GM10266 (cell line): ENCODE results near the gene PXDN.

Experiments
- DNase-seq: peaks from one replicate; pipeline ENCODE4 v3.0.0; 2012; ENCODE audit errors: extremely low spot score
- TF ChIP-seq, protein P1 (sequence below): IDR thresholded peaks from 2 replicates; pipeline ENCODE4 v1.5.1; 2012; ENCODE audit warnings: mild to moderate bottlenecking, low read depth; ENCODE audit not compliant: control insufficient read depth, insufficient read depth; ENCODE audit errors: missing control alignments

PXDN gene

DNA sequence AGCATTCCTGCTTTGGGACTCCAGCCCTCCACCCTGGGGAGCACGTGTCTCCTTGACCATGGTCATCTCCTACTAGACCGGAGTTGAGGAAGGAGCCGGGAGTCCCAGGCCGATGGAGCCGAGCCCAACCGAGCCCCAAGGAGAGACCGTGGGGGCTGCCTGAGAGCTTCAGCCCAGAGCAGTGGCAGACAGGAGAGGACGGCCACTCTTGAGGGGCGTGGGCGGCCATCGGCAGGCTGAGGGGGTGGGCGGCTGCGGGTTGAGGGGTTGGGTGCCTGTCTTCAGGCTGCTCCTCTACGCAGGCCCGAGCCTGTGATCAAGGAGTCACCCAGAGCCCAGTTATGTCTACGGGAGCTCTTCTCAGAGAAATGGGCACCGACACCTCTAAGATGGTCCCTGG lies 158.7 kb downstream of the PXDN start:
- TF ChIP-seq, protein P1, sequence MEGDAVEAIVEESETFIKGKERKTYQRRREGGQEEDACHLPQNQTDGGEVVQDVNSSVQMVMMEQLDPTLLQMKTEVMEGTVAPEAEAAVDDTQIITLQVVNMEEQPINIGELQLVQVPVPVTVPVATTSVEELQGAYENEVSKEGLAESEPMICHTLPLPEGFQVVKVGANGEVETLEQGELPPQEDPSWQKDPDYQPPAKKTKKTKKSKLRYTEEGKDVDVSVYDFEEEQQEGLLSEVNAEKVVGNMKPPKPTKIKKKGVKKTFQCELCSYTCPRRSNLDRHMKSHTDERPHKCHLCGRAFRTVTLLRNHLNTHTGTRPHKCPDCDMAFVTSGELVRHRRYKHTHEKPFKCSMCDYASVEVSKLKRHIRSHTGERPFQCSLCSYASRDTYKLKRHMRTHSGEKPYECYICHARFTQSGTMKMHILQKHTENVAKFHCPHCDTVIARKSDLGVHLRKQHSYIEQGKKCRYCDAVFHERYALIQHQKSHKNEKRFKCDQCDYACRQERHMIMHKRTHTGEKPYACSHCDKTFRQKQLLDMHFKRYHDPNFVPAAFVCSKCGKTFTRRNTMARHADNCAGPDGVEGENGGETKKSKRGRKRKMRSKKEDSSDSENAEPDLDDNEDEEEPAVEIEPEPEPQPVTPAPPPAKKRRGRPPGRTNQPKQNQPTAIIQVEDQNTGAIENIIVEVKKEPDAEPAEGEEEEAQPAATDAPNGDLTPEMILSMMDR, result no peak
- no peak for DNase-seq

DNA sequence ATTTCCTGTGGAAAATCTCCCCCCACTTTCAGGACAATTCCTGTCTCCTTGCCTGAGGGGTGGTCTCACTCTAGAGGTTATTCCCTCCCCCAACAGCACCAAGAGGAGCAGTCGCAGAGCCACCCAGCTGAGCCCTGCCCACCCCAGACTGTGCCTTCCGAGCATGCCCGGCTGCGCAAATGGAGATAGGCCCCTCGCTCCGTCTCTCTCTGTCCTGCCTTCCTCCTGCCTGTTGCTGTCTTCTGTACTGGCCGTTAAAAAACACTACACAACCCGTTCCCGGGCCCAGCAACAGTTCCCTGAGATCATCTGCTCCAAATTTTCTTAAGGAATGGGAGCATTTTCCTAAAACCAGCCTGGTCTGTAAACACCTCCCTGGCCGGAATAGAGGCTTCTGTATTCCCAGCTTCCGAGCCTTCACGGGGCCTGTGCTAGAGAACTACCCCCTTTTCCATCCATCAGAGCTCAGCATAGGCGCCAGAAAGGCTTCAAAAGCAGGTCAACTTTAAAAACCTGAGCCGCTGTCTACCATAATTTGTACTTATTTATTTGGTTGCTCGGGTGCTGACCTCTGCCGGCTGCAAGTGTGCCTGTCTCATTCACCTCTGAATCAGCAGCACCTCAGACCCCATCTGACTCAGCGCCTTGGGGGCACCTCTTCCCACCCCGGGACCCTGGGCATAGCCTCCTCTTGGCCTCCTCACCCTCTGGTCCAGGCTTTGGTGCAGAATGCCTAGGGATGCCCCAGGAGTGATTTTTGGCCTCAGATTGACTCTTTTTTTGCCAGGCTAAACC lies 159.4 kb downstream of the PXDN start:
- DNase-seq, result no peak
- TF ChIP-seq, protein P1, result no peak

DNA sequence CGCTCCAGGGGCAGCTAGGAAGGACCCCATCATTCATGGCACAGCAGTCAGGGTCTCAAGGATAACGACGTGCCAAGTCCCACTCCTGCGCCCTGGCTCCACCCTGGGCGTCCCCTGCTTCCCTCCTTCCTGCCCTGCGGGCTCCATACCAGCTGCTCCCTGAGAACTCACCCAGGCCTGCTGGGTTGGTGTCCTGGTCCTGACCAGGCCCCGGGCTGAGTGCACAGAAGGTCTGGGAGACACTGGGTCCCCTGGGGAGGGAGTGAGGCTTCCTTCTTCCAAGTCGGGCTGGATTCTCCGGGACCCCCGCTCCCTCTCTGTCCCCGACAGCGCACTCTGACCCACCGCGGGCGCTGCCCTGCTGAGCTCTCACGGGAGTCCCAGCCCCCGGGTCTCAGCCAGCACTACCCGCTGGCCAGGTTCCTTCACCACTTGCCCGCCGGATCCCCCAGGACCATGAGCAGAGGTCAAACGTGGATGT lies 160.2 kb downstream of the PXDN start:
- DNase-seq, result no peak
- TF ChIP-seq, protein P1, result no peak

DNA sequence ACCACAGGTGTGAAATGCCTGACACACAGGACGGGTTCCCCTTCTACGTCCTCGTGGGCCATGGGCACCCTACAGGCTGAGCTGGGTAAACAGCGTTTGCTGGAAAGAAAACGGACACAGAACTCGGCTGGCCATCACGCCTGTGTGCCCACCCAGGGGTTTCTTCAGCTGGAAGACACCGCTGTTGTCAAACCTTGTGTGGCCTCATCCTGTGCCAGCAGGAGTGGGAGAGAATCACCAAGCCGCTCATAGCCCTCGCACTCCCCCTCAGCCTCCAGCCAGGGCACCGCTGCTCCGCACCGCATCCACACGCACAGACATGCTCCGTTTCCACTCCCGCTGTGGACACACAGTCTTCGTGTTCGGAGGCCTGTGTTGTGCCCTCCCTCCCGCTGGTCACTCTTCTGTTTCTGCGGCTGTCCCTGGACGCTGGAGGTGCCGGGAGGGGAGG lies 161.4 kb downstream of the PXDN start:
- no peak for DNase-seq
- TF ChIP-seq, protein P1, result no peak

DNA sequence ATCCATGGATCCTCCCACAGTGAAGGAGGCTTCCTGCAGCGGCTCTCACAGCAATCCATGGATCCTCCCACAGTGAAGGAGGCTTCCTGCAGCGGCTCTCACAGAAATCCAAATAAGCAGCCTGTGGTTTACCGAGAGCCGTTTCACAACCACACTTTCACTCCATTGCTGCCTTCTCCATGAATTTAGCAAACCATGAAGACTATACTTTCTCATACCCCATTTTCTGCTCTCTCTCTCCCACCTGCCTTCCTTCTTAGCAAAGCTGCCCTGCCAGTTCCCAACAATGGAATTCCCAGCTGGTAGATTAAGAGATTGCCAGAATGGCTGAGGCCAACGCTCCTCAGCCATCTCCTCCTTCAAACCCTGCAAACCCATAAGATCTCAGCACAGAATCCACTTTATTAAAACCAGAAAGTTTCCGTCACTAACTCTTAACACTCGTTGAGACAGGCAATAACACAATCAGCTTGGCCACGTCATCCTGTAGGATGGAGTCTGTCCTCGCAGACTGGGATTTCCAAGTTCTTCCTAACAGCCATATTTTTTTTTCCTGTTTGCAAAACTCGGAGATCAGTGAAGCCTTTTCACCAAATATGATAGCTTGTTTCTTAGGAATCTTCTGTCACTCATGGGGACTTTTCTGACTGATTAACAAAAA lies 162.2 kb downstream of the PXDN start:
- TF ChIP-seq, protein P1, result no peak
- DNase-seq, result no peak
